Erythroblast (primary cell): Measurements from ENCODE around the gene SMG9.
A peak's percentile ranks its signal among the peaks of the same experiment; 100 is the strongest.
"Not testable (repeated sequence)": the region's sequence is repeated elsewhere in the genome, so short reads cannot be mapped to it uniquely, and the experiment has no call there.

ENCODE experiments used
- DNase-seq, 2 experiments: peaks; one replicate each; lab custom pipeline; 2025; lab: John Stamatoyannopoulos, UW
- GATA1 ChIP-seq: IDR thresholded peaks from 2 replicates; pipeline ENCODE4 v1.6.1; 2011; ENCODE audit warnings: low read depth, mild to moderate bottlenecking, control low read depth, low read length, moderate library complexity
- POLR2A ChIP-seq: IDR thresholded peaks from 2 replicates; pipeline ENCODE4 v1.6.1; 2011; ENCODE audit warnings: mild to moderate bottlenecking, low read length

Gene SMG9

GRCh38 chr19:43784241-43784980 is 29.6 kb upstream of the SMG9 start:
- TF ChIP-seq POLR2A (no peak), GATA1 (no peak)
- DNase-seq, result peak; percentile 63 to 85

GRCh38 chr19:43783636-43784035 is 28.9 kb upstream of the SMG9 start:
- DNase-seq, result no peak
- TF ChIP-seq GATA1 (no peak), POLR2A (no peak)

GRCh38 chr19:43782689-43783231 is 28.0 kb upstream of the SMG9 start:
- DNase-seq, result peak; percentile 60 to 65
- TF ChIP-seq POLR2A (no peak), GATA1 (no peak)

- no peak for TF ChIP-seq GATA1
- TF ChIP-seq POLR2A, result no peak
Measured at GRCh38 chr19:43782311-43782660, 27.5 kb upstream of the SMG9 start.

GRCh38 chr19:43781630-43782310 is 27.0 kb upstream of the SMG9 start:
- no peak for DNase-seq
- TF ChIP-seq POLR2A, result no peak
- no peak for TF ChIP-seq GATA1

More at GRCh38 chr19:43782311-43782660, 27.5 kb upstream of the SMG9 start:
- DNase-seq, result no peak

- peak; percentile 62 to 69 for DNase-seq
- TF ChIP-seq GATA1 (no peak), POLR2A (peak; percentile 66)
Measured at GRCh38 chr19:43780706-43781525, 26.2 kb upstream of the SMG9 start, which contains the start of gene KCNN4. TSS of gene KCNN4 (minus strand) at chr19:43780973. CDS start at chr19:43780861, 112 bp downstream.

- TF ChIP-seq POLR2A (no peak), GATA1 (no peak)
- DNase-seq, result peak; percentile 18 to 44
Measured at GRCh38 chr19:43779820-43780219, 25.1 kb upstream of the SMG9 start.

- DNase-seq, result peak in 1 of 2 experiments; percentile 14
- TF ChIP-seq GATA1, result no peak
- no peak for TF ChIP-seq POLR2A
Measured at GRCh38 chr19:43779147-43779819, 24.5 kb upstream of the SMG9 start.

- no peak for DNase-seq
- no peak for TF ChIP-seq POLR2A
- no peak for TF ChIP-seq GATA1
Measured at GRCh38 chr19:43778651-43779050, 23.9 kb upstream of the SMG9 start.

GRCh38 chr19:43777163-43777695 is 22.5 kb upstream of the SMG9 start:
- peak; percentile 37 to 55 for DNase-seq
- TF ChIP-seq GATA1 (no peak), POLR2A (no peak)

GRCh38 chr19:43776286-43776685 is 21.5 kb upstream of the SMG9 start:
- DNase-seq, result no peak
- no peak for TF ChIP-seq GATA1
- TF ChIP-seq POLR2A, result no peak

GRCh38 chr19:43775299-43775890 is 20.6 kb upstream of the SMG9 start:
- TF ChIP-seq GATA1, result no peak
- TF ChIP-seq POLR2A, result no peak
- DNase-seq, result no peak

GRCh38 chr19:43774940-43775258 is 20.1 kb upstream of the SMG9 start:
- not testable (repeated sequence) for DNase-seq
